Measurements from ENCODE around the gene EFNA2.

EFNA2 gene

DNA sequence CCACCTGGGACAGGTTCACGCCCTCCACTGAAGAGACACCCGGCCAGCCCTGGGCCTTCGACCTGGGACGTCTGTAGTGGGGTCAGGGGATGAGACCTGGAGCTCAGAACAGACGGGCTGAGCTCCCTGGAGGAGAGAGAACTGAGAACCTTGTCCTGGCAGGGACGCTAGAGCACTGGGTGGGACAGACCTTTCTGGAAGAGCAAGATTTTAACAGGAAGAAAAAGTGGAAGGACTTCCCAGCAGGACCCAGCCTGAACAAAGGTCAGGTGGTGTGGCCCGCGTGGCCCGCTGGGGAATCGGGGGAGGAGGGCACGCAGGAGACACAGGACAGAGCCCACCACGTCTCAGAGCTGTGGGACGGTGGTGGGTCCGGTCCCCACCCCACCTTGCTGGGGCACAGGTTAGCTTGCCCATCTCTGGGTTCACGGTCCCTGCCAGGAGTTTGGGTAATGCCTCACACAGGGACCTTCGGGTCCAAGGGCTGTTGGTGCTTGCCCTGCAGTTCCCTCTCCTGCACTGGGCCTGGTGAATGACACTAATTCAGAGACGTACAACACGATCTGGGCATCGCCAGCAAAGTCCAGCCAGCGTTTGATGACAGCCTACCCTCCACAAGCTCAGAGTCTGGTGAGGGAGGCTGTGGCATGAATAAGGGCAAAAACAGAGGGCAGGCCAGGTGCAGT, 1.2 kb upstream of the EFNA2 start:
- DNase-seq (ENCODE audit: low spot score) = no peak

DNA sequence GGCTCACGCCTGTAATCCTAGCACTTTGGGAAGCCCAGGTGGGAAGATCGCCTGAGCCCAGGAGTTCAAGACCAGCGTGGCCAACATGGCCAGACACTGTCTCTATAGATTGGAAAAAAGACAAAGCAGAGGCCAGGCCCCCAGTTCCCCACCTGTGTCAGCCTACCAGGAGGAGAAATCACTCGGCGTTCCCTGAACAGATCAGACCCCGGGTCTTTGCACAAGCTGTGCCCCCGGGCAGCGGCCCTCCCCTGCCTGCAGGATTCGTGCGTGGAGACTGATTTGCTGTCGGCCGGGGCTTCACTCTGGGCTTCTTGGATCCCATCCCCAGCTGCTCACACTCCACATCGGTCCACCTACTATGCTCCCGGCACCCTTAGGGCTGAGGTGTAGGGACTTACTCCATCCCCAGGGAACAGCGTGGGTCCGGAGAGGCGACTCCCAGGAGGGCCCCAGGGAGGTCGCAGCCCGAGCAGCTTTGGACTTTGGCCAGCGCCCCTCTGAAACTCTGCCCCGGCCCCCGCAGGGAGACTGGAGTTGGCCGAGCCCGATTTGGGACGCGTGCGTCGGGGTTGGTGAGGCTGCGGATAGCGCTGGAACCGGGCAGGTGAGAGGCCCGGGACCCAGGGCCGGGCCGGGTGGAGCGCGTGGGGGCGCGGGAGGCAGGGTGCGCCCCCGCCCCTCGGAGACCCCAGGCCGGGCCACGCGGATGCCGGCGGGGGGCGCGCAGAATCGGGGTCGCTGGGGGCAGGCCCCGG, 515 bp upstream of the EFNA2 start:
- DNase-seq (ENCODE audit: low spot score) = no peak

DNA sequence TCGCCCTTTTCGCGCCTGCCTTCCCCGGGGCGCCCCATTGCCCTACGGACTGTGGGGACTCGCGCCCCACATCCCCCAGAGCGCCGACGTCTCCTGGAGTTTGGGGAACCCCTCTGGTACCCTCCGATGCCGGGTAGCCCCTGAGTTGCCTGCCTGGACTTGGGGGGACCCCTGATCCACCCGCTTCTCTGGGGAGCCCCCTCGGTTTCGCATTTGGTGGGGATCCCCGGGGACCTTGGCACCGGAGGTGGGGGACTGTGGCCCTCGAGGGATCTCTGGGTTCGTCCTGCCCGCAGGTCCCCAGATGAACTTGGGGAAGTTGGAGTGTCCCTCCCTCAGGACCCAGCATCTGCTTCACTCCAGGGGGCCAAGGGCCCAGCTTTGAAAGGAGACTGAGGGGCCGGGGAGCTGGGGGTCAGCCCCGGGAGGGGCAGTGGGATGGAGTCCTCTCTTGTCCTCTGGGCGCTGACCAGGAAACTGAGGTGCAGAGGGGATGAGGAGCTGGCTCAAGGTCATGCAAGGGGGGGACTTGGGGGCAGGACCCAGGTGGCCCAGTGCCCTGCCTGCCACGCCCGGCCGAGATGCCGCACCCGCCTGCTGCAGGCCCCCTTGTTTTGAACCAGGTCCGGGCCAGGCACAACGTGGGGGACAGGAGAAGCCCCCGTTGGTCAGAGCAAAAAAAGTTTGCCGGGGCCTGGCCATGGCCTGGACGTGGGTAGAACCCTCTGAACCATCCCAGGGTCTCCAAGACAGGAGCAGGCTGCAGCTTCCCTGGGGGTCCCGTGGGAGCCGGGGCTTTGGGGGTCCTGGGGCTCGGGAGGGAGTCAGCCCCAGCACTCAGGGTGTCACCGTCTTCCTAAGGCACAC, 1.0 kb downstream of the EFNA2 start:
- DNase-seq (ENCODE audit: low spot score) = no peak

DNA sequence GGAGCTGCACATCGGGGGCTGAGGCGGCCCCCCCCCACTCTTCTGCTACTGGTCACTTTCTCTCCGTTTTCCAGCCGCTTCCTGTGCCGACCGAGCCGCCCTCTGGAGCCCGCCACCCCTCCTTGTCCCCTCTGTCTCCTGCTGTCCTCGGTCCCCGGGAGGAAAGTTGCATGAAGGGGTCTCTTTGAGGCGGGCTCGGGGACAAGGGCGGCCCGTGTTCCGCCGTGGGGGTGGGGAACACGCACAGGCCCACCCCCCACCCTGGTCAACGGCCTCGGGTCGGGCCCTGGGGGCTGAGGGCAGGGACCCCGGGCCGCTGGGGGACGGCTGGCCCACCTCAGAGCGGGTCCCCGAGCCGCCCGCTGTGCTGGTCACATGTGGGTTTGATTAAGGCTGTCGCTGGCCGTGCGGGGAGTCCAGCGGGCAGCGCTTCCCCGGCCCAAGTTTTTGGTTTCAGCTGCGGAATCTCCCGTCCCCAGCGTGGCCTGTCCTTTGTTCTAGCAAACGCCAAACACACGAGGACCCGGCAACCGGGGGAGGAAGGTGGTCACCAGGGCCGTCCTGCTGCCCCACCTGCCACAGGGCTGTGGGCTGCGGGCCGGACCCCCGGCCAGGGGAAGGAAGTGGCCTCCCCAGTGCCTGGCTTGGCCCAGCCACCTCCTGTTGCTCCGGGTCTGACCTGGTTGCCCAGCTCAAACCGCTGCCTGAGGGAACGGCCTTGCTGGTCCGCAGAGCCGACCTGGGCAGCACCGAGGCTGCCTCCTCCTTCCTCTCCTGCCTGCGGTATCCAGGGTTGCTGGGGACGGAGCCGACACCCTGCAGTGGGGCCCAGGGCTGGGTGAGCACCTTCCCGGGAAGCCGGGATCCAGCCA, 1.9 kb downstream of the EFNA2 start:
- DNase-seq (ENCODE audit: low spot score) = no peak

DNA sequence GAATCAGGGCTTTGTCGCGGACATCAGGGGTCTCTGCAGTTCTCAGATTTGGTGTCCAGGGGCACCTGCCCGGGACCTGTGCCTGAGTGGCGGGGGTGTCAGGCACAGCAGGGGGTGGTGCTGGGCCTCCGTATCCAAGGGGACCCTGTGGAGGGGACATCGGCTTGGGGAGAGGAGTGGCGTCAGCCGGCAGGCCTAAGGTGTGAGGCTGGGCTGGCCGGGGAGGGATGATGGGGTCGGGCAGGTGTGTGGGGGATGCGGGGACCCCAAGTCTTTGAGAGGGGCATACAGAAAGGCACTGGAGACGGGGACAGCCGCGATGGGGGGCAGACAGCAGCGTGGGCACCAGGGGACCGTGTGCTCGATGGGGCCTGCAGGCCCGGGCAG, 2.5 kb downstream of the EFNA2 start:
- no peak for DNase-seq (ENCODE audit: low spot score)

DNA sequence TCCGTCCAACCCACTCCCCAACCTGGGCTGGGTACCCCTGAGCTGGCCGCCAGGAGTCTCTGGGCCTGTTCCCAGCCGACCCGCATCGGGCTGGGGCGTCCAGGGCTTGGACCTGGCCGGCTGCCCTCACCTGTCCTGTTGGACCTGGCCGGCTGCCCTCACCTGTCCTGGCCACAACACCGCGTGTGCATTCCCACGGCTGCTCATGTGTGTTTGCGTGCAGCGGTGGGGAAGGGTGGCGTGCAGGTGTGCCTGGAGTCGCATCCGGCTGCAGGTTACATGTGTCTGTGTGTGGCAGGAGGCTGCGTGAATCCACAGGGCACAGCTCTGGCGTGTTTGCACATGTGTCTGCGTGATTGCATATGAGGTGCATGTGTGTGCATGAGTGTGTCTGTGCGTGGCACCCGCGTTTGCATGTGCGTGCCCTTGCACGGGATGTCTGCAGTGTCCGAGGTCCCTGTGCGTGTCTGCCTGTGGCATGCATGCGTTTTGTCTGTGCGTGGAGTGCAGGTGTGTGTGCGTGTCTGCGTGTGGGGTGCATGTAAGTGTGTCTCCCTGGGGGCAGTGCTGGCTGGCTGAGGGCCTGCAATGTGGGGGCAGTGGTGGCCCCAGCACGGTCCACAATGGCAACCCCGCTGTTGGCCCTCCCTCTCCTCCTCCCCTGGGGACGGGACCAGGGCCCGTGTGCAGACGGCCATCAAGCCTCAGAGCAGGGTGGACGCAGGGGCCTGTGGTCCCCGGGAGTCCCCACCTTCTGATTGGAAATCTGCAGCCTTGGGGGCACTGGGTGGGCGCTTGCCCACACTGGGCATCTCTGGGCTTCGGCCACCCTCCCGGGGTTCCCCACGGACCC, 3.4 kb downstream of the EFNA2 start:
- no peak for DNase-seq (ENCODE audit: low spot score)

DNA sequence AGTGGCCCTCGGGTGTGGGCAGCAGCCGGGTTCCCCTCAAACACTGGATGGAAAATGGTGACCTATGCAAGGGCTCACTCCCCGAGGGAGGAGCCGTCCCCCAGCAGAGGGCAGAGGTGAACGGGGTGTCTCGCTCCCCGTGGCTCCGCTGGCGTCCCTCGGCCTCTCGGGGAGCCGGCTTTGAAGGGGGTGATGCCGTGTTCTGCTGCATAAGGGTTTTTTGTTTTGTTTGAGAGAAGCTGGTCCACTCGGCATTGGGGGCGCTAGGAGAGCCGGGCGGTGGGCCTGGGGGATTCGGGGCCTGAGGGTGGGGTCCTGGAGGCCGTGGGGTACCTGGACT, 4.0 kb downstream of the EFNA2 start:
- DNase-seq (ENCODE audit: low spot score) = no peak

DNA sequence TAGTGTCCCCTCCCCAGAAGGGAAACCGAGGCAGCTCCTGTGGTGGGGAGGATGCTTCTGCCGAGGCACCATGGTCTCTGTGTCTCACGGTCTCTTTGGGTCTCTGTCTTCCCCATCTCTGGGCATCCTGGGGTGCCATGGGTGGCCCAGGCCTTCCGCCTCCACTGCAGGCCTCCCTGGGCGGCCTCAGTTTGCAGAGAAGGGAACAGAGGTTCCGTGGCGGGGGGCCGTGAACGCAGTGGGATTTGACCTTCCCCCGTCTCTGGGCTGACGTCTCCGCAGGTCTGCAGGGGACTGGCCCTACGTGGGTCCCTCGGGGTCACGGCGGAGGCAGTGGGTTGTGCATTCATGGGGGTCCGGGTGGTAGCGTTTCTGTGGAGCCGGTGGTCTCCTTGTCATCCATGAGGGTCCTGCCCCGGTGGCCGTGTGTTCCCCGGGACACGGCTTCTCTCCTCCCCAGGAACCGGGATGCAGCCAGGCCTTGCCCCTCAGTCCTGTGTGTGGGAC, 4.6 kb downstream of the EFNA2 start:
- DNase-seq (ENCODE audit: low spot score) = no peak

DNA sequence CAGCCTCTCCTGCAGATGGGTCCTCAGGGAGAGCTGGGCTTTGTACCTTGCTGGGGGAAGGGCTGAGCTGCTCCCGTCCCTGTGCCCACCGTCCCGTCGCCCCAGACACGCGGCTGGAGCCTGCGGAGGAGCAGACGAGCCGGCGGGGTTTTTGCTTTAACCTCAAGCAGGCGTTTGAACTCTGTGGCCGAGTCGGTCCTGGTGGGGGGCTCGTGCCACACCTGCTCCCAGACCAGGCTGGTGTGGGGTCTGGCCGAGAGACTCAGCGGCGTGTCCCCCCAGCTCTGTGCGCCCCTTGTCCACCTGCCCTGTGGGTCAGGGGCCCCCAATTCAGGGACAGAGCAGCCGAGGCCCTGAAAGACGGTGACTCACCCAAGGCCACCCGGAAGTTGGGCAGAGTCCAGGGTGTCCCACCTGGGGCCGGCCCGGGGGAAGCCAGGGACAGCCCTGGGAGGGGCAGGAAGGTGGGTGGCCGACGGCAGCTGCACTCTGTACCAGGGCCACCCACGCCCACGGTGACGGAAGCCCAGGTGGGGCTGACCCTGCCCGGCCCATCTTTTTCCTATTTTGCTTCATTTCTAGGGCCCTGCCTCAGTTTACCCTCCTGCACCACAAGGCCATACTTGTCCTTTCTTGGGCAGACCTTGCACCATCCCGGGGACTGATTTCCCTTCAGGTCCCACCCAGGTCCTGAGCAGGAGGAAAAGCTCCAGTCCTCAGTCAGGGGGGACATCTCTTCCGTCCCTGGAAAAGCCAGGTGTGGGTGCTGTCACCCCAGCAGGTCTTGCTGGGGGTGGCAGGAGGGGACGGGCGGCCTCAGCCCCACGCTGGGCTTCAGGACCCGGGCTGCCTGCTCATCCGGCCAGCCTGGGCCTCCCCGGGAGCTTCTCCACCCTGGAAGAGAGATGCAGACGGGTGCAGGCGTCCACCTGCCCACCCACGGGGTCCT, 5.3 kb downstream of the EFNA2 start:
- DNase-seq (ENCODE audit: low spot score) = no peak

DNA sequence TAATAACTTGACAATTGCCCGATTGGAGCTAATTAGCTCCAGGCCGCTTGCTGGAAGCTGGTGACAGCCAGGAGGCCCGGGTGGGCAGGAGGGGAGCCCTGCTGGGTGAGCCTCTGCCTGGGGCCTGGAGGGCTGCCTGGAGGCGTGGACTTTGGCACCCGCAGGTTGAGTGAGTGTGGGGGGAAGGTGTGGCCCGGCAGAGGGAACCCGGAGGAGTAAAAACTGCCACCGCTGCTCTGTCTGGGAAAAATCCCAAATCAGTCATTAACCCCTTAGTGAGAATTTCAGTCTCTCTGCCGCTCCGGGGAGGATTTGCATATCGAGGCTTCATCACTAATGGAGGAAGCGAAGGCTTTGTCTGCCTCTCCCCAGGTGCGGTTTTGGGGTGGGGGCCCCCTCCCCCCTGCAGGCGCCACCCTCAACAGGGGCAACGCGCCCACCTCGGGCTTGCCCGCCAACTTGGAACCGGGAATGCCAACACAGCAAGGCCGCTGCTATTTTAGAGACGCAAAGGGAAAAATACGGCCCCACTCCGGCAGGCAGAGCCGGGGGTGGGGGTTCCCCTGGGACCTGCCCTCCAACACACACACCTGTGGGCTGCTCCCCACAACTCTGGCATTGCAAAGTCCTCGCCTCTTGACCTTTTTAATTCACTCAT, 6.2 kb downstream of the EFNA2 start:
- DNase-seq (ENCODE audit: low spot score) = no peak

DNA sequence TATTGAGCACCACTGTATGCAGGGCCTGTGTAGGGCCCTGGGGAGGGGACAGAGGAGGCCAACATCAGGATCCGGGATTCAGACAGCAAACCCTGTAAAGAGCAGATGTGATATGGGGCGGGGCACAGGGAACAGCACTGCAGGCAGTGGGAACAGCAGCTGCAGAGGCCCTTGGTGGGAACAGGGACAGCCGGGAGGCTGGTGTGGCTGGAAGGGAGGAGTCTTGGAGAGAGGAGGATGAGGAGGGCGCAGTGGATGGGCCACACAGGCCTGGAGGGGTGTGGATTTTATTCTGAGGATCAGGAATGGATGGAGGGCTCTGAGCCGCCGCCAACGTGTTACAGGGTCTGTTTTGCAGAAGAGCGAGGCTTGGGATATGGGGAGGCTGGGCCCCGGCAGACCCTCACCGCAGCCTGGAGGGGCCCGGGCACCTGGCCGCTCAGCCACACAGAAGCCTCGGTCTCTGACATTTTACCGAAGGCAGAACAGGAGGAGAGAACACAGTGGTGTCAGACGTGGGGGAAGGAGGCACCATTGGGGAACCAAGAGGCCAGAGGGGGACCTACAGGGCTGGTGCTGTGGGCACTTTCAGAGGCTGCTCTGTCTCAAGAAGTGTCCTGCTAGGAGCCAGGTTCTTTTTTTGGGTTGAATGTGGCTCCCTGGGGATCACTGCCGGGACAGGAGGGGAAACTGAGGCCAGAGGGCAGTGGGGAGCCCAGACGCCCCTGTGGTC, 6.9 kb downstream of the EFNA2 start:
- no peak for DNase-seq (ENCODE audit: low spot score)

DNA sequence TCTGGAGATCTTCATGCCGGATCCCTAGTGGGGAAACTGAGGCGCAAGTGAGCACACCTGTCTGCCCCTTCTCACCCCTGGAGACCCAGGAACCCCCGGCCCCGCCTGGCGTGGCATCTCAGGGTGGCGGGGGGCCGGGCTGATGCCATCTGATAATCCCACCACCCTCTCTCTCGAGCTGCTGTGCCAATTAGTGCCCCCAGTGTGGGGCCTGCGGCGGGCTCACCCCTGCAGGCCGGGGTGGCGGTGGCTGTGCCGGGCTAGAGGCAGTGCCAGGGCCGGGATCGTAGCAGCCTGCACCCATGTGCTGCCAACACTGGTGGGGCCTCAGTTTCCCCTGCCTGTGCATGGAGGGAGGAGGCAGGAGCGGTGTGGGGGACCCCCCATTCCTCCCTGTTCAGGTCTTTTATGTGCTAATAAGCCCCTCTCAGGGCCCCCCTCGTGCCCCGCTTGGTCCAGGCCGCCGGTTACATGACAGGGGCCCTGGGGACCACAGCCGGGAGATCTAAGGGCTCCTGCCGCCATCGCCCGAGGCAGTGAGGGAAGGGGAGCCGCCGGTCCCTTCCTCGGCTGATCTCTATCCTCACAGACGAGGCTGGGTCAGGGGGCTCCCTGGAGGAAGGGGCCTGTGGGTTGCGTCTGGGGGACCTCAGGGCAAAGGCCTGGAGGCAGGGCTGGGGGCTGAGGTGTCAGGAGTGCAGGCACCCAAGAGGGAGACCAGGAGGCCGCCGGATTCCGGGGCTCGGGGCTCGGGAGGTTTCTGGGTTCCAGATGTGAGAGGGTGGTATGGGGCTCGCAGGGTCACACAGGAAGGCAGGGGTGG, 8.3 kb downstream of the EFNA2 start:
- no peak for DNase-seq (ENCODE audit: low spot score)

DNA sequence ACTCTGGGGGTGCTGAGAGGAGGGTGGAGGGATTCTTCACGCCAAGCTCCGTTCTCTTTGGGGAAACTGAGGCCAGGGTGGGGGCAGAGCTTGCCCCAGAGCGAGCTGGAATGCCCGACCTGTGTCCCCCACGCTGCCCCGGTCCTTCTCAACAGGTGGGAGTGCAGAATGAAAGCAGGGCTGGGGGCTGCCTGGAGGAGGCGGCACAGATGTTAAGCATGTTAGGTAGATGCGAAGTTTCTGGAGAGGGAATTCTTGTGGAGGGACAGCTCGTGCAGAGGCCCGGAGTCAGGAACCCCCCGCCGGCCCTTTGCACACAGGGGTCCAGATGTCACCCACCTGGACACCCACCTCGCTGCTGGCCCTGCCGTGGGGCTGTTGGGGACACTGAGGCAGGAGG, 9.0 kb downstream of the EFNA2 start:
- no peak for DNase-seq (ENCODE audit: low spot score)

DNA sequence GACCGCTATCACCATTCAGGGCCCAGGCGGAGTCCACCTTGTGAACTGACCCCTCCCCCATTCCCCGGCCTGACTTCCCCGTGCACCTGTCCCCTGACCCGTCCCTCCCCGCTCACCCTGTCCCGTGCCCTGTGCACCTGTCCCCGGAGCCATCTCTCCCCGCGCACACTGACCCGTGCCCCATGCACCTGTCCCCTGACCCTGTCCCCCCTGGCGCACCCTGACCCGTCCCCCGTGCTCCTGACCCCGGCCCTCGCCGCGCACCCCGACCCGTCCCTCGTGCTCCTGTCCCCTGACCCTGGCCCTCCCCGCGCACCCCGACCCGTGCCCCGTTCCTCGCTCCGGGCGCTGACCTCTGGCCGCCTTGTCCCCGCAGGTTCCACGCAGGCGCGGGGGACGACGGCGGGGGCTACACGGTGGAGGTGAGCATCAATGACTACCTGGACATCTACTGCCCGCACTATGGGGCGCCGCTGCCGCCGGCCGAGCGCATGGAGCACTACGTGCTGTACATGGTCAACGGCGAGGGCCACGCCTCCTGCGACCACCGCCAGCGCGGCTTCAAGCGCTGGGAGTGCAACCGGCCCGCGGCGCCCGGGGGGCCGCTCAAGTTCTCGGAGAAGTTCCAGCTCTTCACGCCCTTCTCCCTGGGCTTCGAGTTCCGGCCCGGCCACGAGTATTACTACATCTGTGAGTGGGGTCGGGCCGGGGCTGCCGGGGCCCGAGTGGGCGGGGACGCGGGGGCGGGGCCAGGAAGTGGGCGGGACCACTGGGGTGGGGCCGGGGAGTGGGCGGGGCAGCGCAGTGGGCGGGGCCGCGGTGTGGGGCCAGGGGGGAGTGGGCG, 9.7 kb downstream of the EFNA2 start:
- DNase-seq (ENCODE audit: low spot score) = no peak

DNA sequence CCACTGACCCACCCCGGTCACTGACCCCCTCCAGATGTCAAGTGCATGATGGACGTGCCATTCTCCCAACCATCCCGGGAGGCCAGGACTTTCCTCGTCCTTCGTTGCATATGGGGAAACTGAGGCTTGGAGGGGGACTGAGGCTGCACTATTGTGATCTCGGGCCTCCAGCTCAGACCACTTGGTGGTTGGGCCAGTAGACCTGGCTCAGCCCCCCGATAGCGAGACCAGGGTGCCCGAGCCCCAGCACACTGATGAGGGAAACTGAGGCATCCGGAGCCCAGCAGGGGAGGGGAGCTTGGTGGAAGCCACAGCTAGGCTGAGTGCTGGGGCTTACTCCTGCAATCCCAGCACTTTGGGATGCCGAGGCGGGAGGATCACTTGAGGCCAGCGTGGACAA, 10.4 kb downstream of the EFNA2 start:
- no peak for DNase-seq (ENCODE audit: low spot score)

DNA sequence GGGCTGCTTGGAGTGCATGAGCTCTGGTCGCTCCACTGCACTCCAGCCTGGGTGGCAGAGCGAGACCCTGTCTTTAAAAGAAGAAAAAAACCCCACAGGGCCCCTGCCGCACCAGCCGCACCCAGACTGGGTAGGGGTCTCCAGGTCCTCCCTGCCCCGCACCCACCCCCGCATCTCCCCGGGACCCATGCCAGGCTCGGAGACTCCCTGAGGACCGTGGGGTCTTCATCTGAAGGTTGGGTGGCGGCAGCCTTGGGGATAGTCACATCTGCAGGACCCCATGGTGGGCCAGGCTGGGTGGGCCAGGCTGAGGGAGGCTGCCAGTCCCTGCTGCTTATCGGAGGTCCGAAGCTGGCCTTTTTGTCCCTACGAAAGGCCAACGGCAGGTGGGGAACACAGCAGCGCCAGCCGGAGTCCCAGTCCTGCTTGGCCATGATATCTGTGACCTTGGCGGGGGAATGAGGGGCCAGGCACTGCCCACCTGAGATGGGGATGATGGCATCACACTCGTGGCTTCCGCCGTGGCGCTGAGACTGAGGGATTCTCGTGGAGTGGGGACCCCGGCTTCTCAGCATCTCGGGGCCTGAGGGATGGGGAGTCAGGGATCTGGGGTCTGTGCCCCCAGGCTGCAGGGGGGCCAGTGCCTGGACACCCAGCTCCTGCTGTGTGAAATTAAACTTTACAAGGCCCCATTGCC, 11.1 kb downstream of the EFNA2 start:
- no peak for DNase-seq (ENCODE audit: low spot score)
